Adrenal gland (tissue), 5 donors: ENCODE data around the gene SLC17A3.

Experiments
- POLR2A ChIP-seq, 2 donors: fragments of 450-650 bp; IDR thresholded peaks; one replicate each; pipeline ENCODE4 v1.6.1; 2017; ENCODE audit warnings: antibody characterized with exemption in 2 of 2, mild to moderate bottlenecking in 2 of 2, moderate library complexity in 1 of 2
- TF ChIP-seq, protein P1 (sequence below), 6 experiments: fragments of 450-650 bp in 4 of 6; fragments of 200-600 bp in 2 of 6; sonication (generic) in 1 of 6; IDR thresholded peaks; 1 replicate in 5 of 6; 2 replicates in 1 of 6; pipeline versions ENCODE4 v1.5.1 to v1.8.0; 2016 to 2021; ENCODE audit warnings: antibody characterized with exemption in 6 of 6, mild to moderate bottlenecking in 2 of 6, moderate library complexity in 1 of 6
- donor health status: DM: no; HTN: no; CAD: no.

DNA sequence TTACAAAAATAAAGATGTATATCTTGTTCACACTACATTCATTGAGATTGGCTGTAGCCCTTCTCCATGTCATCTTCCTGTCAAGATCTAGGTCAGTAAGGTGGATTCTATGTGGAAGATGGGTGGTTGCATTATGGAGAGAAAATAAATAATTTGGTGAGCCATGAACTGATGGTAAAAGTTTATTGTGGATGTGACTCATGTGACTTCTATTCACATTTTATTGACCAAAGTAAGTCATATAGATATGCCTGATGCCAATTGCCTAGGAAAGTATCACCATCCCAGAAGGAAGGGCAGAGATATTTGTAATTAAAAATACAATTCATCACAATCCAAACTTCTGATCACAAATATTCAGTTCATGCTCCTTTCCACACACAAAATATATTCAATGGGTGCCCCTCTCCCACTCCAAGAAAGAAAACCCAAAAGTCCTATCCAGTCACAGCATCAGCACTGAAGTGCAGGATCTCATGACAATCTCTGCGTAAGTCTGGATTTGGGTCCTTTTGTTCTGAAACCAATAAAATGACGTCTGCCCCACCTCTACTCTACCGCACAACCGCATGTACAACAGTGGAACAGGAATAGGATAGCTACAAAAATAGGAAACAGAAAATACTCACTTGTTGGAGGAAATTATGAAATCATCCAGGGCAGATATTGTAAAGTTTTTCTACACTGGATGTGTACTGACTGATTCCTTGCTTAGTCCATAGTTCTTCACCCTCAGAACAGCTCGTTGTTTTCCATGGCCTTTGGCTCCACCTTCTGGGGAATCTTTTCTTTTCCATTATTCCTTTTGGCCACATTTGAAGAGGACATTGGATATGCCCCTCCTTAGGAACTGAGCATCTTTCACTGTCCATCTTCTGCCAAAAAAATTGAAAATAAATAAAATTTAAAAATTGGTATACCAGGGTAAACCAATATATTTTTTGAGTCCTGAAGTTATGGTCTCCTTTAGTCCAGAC lies 16.1 kb upstream of the SLC17A3 start:
- TF ChIP-seq, protein P1, sequence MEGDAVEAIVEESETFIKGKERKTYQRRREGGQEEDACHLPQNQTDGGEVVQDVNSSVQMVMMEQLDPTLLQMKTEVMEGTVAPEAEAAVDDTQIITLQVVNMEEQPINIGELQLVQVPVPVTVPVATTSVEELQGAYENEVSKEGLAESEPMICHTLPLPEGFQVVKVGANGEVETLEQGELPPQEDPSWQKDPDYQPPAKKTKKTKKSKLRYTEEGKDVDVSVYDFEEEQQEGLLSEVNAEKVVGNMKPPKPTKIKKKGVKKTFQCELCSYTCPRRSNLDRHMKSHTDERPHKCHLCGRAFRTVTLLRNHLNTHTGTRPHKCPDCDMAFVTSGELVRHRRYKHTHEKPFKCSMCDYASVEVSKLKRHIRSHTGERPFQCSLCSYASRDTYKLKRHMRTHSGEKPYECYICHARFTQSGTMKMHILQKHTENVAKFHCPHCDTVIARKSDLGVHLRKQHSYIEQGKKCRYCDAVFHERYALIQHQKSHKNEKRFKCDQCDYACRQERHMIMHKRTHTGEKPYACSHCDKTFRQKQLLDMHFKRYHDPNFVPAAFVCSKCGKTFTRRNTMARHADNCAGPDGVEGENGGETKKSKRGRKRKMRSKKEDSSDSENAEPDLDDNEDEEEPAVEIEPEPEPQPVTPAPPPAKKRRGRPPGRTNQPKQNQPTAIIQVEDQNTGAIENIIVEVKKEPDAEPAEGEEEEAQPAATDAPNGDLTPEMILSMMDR (IDR thresholded peaks at IDR 0.05): peak; percentile 30 to 72 (median 64)
- no peak for TF ChIP-seq POLR2A (IDR thresholded peaks at IDR 0.05)
